Ishikawa (cell line): ENCODE results near the gene FAM180A.

Source experiments
- CEBPB ChIP-seq: IDR thresholded peaks from 2 replicates; pipeline ENCODE4 v1.6.1; 2012
- CREB1 ChIP-seq: IDR thresholded peaks from 2 replicates; pipeline ENCODE4 v1.6.1; 2012; ENCODE audit warnings: low read depth
- EGR1 ChIP-seq: IDR thresholded peaks from 2 replicates; pipeline ENCODE4 v1.6.1; 2012
- EP300 ChIP-seq: IDR thresholded peaks from 2 replicates; pipeline ENCODE4 v1.6.1; 2012; ENCODE audit warnings: borderline replicate concordance
- FOXM1 ChIP-seq: IDR thresholded peaks from 2 replicates; pipeline ENCODE4 v1.6.1; 2012; ENCODE audit warnings: low read depth, borderline replicate concordance
- MAX ChIP-seq: IDR thresholded peaks from 2 replicates; pipeline ENCODE4 v1.6.1; 2012
- NFIC ChIP-seq: IDR thresholded peaks from 2 replicates; pipeline ENCODE4 v1.6.1; 2012
- RAD21 ChIP-seq: IDR thresholded peaks from 2 replicates; pipeline ENCODE4 v1.6.1; 2012; ENCODE audit warnings: low read depth
- REST ChIP-seq: IDR thresholded peaks from 2 replicates; pipeline ENCODE4 v1.6.1; 2012; ENCODE audit warnings: low read depth, mild to moderate bottlenecking
- TAF1 ChIP-seq: IDR thresholded peaks from 2 replicates; pipeline ENCODE4 v1.6.1; 2012; ENCODE audit warnings: low read depth, mild to moderate bottlenecking
- TCF12 ChIP-seq: IDR thresholded peaks from 2 replicates; pipeline ENCODE4 v1.6.1; 2012; ENCODE audit warnings: low read depth
- TEAD4 ChIP-seq: IDR thresholded peaks from 2 replicates; pipeline ENCODE4 v1.6.1; 2012
- YY1 ChIP-seq: IDR thresholded peaks from 2 replicates; pipeline ENCODE4 v1.6.1; 2012; ENCODE audit warnings: low read depth
- ZBTB7A ChIP-seq: IDR thresholded peaks from 2 replicates; pipeline ENCODE4 v1.6.1; 2012; ENCODE audit warnings: low read depth
- TF ChIP-seq, protein P1 (sequence below): IDR thresholded peaks from 2 replicates; pipeline ENCODE4 v1.6.1; 2012

Gene FAM180A

GRCh38 chr7:135704698-135705097 lies 43.9 kb downstream of the FAM180A start:
- no peak for TF ChIP-seq CEBPB
- TF ChIP-seq TEAD4: no peak
- TF ChIP-seq EGR1: no peak
- TF ChIP-seq NFIC: no peak
- no peak for TF ChIP-seq TAF1
- no peak for TF ChIP-seq MAX
- no peak for TF ChIP-seq YY1
- TF ChIP-seq, protein P1, sequence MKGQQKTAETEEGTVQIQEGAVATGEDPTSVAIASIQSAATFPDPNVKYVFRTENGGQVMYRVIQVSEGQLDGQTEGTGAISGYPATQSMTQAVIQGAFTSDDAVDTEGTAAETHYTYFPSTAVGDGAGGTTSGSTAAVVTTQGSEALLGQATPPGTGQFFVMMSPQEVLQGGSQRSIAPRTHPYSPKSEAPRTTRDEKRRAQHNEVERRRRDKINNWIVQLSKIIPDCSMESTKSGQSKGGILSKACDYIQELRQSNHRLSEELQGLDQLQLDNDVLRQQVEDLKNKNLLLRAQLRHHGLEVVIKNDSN: no peak
- no peak for TF ChIP-seq RAD21
- no peak for TF ChIP-seq FOXM1
- TF ChIP-seq ZBTB7A: no peak
- no peak for TF ChIP-seq REST
- no peak for TF ChIP-seq TCF12
- TF ChIP-seq EP300: no peak
- TF ChIP-seq CREB1: no peak

DNA sequence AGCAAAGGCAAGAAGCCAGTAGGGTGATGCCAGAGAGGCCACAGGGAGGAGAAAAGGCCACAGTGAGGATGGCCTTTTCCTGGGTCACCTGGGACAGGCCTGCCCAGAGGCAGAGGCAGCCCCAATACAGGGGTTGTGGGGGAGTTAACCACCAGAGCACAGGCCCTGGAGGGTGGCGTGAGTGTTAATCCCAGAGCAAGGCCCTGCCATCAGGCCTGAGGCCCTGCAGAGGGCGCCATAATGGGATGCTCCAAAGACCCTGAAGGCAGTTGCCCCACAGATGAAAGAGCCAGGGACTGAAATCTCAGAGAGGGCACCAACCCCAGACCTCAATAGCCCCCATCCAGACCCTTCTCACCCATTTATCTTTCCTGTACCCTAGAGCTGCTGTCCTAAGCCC lies 44.5 kb downstream of the FAM180A start:
- TF ChIP-seq NFIC (no peak), EP300 (no peak), TCF12 (no peak), MAX (no peak), TAF1 (no peak), FOXM1 (no peak), EGR1 (no peak), TEAD4 (no peak), RAD21 (no peak), CEBPB (no peak)

- TF ChIP-seq TCF12 (no peak), TEAD4 (no peak), RAD21 (no peak), NFIC (no peak), CREB1 (no peak)
Measured at GRCh38 chr7:135697276-135698049, 51.1 kb downstream of the FAM180A start.

DNA sequence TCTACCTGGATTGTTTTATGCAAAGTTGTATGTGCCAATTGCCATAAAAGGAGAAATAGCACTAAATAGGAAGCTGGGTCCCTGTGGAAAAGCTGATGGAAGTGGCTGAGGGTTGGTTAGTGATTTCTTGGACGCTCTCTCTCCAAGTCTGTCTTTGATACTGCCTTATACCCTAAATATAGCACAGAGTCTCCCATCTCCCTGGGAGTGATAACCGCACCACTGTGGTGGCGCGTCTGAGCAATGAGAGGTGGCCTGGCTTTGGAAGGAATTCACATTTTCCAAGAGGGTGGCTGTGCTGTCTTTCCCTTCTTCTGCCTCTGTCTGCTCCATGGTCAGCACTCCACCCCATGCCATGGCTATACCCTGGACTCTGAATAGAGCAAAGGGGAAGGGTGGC lies 55.1 kb downstream of the FAM180A start:
- TF ChIP-seq FOXM1: no peak
- TF ChIP-seq NFIC: no peak
- no peak for TF ChIP-seq YY1
- no peak for TF ChIP-seq CREB1
- no peak for TF ChIP-seq TCF12
- no peak for TF ChIP-seq TEAD4
- no peak for TF ChIP-seq CEBPB
- no peak for TF ChIP-seq MAX
- no peak for TF ChIP-seq EGR1
- no peak for TF ChIP-seq REST
- TF ChIP-seq TAF1: no peak
- TF ChIP-seq, protein P1: no peak
- TF ChIP-seq ZBTB7A: no peak
- no peak for TF ChIP-seq RAD21

GRCh38 chr7:135692055-135692454 lies 56.6 kb downstream of the FAM180A start:
- TF ChIP-seq, protein P1: no peak

DNA sequence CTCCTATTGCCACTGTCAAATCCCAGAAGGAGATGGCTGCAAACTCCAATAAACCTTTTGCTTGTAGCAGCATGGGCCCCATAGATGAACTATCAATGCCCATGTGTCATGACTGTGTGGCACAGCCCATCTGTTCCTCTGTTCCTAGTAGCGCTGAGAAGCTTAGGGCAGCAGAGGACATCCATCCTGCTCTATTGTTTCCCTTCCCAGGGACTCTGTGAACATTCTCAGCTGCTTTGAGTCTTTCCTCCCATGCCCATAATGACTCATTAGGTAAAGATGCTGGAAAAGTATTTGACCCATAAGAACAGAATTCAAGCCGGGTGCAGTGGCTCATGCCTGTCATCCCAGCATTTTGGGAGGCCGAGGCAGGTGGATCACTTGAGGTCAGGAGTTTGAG lies 58.0 kb downstream of the FAM180A start:
- no peak for TF ChIP-seq TAF1
- no peak for TF ChIP-seq FOXM1
- TF ChIP-seq YY1: no peak
- TF ChIP-seq RAD21: no peak
- no peak for TF ChIP-seq EGR1
- no peak for TF ChIP-seq TCF12
- no peak for TF ChIP-seq NFIC
- TF ChIP-seq, protein P1: no peak
- TF ChIP-seq TEAD4: no peak
- TF ChIP-seq REST: no peak
- TF ChIP-seq EP300: no peak
- no peak for TF ChIP-seq CEBPB
- no peak for TF ChIP-seq ZBTB7A
- TF ChIP-seq CREB1: no peak
- no peak for TF ChIP-seq MAX
